DLD1 (cell line): ENCODE data around the gene ARRDC3.

ENCODE experiments used
- in situ Hi-C: cut with HindIII; loops from 2 replicates; pipeline ENCODE4 v1.10.0; 2017; ENCODE audit warnings: low sequenced_read_pairs

Gene ARRDC3

GRCh38 chr5:91383027-91383955 lies at the start of gene ARRDC3:
TSS of gene ARRDC3 (minus strand) at chr5:91383317. CDS start at chr5:91383092, 225 bp downstream.
- in situ Hi-C loops: loop anchor here (25.0 kb wide), 1 partner anchor 171 kb away; no protein-coding TSS in a partner anchor

DNA sequence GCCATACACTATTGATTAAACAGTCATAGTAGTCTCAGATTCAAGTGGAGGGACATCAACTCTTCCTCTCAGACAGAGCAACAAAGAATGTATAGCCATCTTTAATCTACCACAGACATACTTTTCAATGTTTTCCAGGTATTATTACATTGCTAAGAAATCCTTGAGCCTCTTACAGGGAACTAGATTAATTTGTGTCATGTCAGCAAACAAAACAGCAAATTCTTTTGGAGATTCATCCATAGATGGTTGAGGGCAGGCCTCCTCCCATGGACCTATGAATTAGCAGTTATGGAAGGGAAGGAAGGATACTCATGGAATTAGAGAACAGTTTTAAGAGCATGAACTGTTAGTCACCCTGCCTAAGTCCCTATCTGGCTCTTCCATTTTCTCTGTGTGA lies 47.8 kb upstream of the ARRDC3 start:
- in situ Hi-C loops: no loop called here

GRCh38 chr5:91424638-91425436 lies 41.7 kb upstream of the ARRDC3 start:
- in situ Hi-C loops: loop anchor here (25.0 kb wide), 1 partner anchor 563 kb away; no protein-coding TSS in a partner anchor

- in situ Hi-C loops: loop anchor here (25.0 kb wide), 1 partner anchor 562 kb away; no protein-coding TSS in a partner anchor
Observed at GRCh38 chr5:91423871-91424270, 40.8 kb upstream of the ARRDC3 start.

- in situ Hi-C loops: loop anchor here (25.0 kb wide), 1 partner anchor 559 kb away; no protein-coding TSS in a partner anchor
Observed at GRCh38 chr5:91420879-91421278, 37.8 kb upstream of the ARRDC3 start.

GRCh38 chr5:91419571-91420537 lies 36.7 kb upstream of the ARRDC3 start:
- in situ Hi-C loops: loop anchor here (25.0 kb wide), 1 partner anchor 558 kb away; no protein-coding TSS in a partner anchor

GRCh38 chr5:91419136-91419535 lies 36.0 kb upstream of the ARRDC3 start:
- in situ Hi-C loops: loop anchor here (25.0 kb wide), 1 partner anchor 557 kb away; no protein-coding TSS in a partner anchor

GRCh38 chr5:91418158-91418557 lies 35.0 kb upstream of the ARRDC3 start:
- in situ Hi-C loops: loop anchor here (25.0 kb wide), 1 partner anchor 556 kb away; no protein-coding TSS in a partner anchor

- in situ Hi-C loops: loop anchor here (25.0 kb wide), 1 partner anchor 555 kb away; no protein-coding TSS in a partner anchor
Observed at GRCh38 chr5:91417219-91417618, 34.1 kb upstream of the ARRDC3 start.

- in situ Hi-C loops: loop anchor here (25.0 kb wide), 1 partner anchor 554 kb away; no protein-coding TSS in a partner anchor
Observed at GRCh38 chr5:91416491-91416890, 33.4 kb upstream of the ARRDC3 start.

GRCh38 chr5:91409304-91409703 lies 26.2 kb upstream of the ARRDC3 start:
- in situ Hi-C loops: loop anchor here (25.0 kb wide), 1 partner anchor 547 kb away; no protein-coding TSS in a partner anchor

DNA sequence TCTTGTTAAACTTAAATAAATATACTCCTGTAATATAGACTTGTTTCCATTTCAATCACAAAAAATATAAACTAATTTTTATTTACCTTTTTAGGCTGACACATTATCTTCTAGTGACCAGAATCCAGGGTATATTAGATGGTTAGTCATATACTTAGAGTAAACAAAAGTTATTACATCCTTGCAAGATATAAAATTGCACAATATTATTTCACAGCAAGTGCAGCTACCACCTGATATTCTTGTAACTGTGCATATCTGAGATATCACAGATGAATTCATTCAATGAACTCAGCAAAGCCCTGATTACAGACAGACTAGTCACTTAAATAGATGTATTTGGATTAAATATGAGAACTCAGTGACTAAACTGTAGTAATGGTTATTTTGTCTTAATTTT lies 25.6 kb upstream of the ARRDC3 start:
- in situ Hi-C loops: loop anchor here (25.0 kb wide), 1 partner anchor 546 kb away; no protein-coding TSS in a partner anchor

DNA sequence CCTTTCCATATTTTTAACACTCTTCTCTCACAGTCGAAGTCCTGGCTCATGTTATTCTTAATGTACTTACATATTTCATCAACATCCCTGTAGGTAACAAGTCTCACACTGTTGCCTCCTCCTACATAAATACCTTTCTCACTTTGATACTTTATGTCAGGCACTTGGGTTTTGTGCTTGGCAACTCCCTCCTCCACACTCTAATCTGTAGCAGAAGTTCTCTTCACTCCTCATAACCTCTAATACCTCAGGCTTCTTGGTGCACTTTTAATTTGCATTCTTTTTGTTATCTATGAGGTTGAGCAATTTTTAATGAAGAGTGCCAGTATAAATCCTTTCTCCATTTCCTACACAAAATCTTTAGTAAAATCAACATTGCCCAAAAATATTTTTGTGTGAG lies 24.1 kb upstream of the ARRDC3 start:
- in situ Hi-C loops: loop anchor here (25.0 kb wide), 1 partner anchor 545 kb away; no protein-coding TSS in a partner anchor

- in situ Hi-C loops: loop anchor here (25.0 kb wide), 1 partner anchor 541 kb away; no protein-coding TSS in a partner anchor
Observed at GRCh38 chr5:91403438-91403837, 20.3 kb upstream of the ARRDC3 start.

- in situ Hi-C loops: loop anchor here (25.0 kb wide), 1 partner anchor 539 kb away; no protein-coding TSS in a partner anchor
Observed at GRCh38 chr5:91401175-91401574, 18.1 kb upstream of the ARRDC3 start.

DNA sequence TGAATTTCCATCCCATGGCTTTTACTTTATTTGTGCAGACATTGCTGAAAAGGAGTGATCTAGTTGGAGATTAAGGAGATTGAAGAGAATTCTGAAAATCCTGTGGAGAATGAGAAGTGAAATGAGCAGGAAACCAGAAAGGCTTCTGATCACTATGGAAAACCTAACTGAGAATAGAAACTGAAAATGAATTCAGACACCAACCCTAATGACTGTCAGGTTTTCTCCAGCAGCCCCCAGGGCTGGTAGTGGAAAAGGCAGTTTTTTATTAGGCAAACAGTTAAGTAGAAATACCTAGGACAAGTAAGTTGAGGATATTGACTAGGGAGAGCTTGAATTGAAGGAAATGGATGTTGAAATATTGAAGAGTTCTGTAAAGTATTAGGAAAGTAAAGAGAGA lies 14.7 kb upstream of the ARRDC3 start:
- in situ Hi-C loops: loop anchor here (25.0 kb wide), 1 partner anchor 185 kb away; no protein-coding TSS in a partner anchor

DNA sequence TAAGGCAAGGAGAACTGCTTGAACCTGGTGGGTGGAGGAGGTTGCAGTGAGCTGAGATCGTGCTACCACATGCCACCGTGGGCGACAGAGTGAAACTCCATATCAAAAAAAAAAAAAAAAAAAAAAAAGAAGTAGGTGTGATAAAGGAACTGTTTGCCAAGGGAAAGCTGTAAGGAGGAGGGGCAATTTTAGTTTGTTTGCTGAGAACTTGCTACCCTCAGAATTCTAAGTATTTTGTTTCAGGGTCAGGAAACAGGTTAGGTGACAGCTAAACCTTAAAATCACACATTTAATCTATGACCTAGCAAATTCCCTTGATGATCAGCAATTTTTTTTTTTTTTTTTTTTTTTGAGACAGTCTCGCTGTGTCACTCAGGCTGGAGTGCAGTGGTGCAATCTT lies 7.2 kb upstream of the ARRDC3 start:
- in situ Hi-C loops: loop anchor here (25.0 kb wide), 1 partner anchor 178 kb away; no protein-coding TSS in a partner anchor

GRCh38 chr5:91389555-91389954 lies 6.4 kb upstream of the ARRDC3 start:
- in situ Hi-C loops: loop anchor here (25.0 kb wide), 1 partner anchor 177 kb away; no protein-coding TSS in a partner anchor

DNA sequence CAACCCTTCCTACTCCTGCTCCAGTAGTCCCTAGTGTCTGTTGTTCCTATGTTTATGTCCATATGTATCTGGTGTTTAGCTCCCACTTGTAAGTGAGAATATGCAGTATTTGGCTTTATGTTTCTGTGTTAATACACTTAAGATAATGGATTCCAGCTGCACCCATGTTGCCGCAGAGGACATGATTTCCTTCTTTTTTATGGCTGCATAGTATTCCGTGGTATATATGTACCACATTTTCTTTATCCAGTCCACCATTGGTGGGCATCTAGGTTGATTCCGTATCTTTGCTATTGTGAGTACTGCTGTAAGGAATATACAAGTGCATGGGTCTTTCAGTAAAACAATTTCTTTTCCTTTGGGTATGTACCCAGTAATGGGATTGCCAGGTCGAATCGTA lies 5.2 kb upstream of the ARRDC3 start:
- in situ Hi-C loops: loop anchor here (25.0 kb wide), 1 partner anchor 176 kb away; no protein-coding TSS in a partner anchor
